Measurements from ENCODE around the gene SKP1. TPM values are rescaled to one million over a fixed set of nuclear protein-coding genes. Genes with fewer than 3 reads are reported as not detected.

The SKP1 gene
- polyA plus RNA-seq, 3 donors = 643 to 801 (median 714) TPM

DNA sequence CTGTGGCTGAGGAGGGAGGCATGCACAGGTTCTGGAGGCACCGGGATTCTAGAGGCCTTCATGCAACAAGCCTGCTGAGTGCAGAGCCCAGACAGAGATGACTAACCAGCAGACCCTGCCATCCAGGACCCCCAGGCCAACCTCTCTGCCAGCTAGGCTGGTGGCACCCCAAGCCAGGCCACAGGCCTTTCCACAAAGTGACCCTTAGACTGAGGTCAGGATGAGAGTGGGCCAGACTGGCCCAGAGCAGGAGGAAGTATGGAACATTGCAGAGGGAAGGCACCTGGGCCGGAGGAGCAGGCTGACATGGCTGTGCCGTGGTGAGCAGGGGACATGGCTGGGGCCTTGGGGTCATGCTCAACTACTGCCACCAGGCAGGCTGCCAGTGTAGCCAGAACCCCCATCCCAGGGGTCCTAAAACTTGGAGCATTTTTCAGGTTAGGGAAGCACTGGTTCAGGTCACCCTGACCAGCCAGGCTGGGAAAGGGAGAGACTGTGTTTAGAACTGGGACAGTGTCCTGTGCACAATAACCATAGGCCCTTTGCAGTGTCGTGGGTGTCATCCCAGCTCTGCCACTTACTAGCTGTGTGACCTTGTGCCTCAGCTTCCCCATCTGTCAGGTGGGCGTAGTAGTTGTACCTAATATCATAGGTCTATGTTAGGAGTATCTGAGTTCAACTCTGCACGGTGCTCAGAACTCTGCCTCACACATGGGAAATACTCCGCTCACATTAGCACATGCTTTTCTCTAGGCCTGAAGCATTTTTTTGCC lies 45.0 kb downstream of the SKP1 start:
- DNase-seq = no peak

DNA sequence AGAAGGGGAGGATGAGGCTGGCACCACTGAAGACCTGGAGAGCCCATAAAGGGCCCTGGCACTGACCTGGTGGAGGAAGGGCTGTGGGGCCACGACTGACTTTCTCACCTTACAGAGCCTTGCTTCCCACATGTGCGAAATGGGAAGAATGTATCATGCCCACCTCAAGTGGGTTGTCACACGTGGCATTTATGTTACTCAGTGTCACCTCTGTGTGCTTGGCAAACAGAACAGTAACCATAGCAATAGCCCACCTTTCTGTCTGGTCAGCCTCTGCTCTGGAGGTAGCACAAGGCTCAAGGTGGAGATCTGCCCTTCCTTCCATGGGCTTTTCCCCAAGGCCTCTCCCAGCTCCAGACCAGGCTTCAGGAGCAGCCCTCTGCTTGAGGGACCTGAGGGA lies 45.6 kb downstream of the SKP1 start:
- DNase-seq = no peak

GRCh38 chr5:134130239-134130945 lies 46.4 kb downstream of the SKP1 start:
- no peak for DNase-seq

GRCh38 chr5:134129411-134130238 lies 47.1 kb downstream of the SKP1 start:
- no peak for DNase-seq

DNA sequence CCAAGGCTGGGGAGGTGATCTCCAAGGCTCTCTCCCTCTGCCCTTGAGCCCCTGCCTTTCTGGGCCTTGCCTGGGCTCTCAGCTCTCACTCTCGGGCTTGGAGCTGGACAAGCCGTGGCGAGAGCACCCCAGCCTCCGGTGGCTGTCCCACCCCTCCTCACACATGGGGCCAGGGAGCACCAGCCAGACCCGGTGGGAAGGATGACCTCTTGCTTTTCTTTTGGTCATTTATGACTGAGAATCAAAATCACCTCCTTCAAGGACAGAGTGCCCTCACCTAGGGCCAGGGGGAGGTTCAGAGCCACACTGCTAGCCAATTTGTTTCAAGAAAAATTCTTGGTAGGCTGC lies 48.1 kb downstream of the SKP1 start:
- DNase-seq = no peak

GRCh38 chr5:134127988-134128647 lies 48.6 kb downstream of the SKP1 start:
- DNase-seq = no peak

- DNase-seq = no peak
Observed at GRCh38 chr5:134127376-134127861, 49.3 kb downstream of the SKP1 start.

DNA sequence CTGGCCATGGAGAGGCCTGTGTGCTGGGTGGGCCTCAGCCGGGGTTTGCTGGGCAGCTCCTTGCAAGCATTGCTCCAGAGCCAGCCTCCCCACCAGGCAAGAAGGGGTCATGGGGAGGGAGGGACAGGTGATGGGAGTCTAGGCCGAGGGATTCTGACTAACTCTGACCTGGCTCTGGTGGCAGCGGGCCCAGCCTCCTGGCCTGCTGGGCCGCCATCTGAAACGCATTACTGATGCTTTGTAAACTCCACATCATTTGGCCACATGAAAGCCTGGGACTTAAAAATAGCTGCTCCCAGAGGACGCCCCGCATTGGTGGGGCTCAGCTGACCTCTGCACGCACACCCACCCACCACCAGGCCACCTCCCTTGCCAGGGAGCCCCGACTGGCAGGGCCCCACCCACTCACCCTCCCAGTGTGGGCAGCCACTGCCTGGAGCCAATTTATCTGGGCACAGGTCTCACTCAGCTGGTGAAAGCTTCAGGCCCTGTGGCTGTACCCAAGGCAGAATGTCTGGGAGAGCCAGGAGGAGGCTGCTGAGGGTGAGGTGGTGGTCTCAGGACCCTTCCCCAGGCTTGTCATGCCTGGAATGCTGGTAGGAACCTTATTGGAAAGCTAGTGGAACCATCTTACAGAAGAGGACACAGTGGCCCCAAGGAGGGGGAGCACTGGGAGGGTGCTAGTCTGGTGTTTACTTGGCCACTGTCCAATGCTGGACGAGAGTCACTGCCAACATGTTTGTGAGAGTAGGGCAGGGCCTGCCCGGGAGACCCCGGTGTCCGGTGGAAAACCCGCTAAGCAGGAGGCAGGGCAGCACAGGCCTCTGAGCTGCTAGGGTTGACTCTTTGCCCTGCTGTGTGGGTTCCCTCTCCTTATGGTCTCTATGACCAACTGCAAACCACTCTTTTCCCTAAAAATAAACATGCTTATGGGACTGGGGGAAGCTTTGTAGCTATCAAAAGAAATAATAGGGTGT lies 51.4 kb downstream of the SKP1 start:
- DNase-seq = no peak

- no peak for DNase-seq
Observed at GRCh38 chr5:134124289-134125038, 52.3 kb downstream of the SKP1 start.

DNA sequence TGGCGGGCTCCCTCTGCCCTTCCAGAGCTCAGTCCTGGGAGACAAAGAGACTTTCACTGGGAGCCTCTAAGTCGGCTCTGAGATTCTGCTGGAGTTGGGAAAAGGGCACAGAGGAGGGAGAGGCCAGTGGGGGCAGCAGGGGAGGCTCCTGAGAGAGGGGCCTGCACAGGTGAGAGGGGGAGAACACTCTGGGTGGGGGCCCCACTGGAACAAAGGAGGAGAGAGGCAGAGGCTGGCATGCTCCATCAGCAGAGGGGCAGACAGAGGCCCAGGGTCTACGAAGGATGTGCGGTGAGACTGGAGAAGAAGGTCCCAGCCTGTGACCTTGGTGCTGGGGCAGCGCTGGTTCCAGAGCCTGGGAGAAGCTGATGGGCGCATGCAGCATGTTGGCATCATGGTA lies 53.4 kb downstream of the SKP1 start:
- no peak for DNase-seq

GRCh38 chr5:134122530-134122929 lies 54.2 kb downstream of the SKP1 start:
- no peak for DNase-seq

DNA sequence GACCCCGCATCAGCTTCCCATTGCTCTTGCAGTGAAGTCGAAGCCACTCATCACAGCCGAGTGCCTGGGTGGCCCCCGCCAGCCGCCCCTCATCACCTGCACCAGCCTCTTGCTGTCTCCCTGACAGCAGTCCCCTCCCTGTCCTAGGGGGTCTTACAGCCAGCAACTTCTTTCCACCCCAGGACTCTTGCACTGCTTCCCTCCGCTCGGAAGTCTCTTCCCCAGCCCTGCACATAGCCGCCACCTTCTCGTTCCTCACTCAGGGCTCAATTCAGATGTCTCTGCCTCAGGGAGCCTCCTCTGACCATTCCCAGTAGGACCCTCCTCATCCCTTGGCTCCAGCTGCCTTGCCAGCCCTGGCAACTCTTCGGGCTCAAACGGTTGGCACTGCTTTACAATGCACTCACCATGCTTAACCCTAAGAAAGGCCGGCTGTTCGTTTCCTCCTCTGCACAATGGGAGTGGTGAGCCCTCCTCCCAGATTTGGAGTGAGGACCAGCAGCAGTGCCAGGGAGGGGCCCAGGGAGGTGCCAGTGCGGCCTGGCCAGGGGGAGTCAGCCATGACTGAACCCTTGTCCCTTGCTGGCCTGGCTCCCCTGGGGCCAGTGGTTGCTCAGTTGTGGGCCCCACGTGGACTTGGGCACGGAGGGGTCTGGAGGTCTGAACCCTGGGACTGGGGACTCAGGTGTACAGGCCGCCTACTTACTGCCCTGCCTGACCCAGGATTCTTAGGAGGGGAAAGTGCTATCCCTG lies 56.2 kb downstream of the SKP1 start:
- DNase-seq = no peak

DNA sequence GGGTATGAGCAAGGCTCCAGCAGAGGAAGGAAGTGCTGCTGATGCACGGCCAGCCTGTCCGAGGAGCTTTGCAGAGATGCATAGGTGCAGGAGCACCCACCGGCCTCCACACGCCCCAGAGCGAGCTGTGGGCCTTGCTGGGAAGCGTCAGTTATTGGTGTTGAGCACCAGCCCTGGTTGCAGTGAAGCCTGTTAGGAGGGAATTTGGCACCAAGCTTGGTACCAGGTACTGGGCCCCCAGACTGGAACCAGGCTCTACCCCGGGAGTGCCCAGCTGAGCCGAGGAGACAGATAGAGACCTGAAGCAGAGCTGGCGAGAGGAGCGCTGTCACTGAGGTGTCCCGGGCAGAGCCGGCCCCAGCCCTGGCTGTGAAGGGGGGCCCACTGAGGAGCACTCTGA lies 57.0 kb downstream of the SKP1 start:
- DNase-seq = no peak

DNA sequence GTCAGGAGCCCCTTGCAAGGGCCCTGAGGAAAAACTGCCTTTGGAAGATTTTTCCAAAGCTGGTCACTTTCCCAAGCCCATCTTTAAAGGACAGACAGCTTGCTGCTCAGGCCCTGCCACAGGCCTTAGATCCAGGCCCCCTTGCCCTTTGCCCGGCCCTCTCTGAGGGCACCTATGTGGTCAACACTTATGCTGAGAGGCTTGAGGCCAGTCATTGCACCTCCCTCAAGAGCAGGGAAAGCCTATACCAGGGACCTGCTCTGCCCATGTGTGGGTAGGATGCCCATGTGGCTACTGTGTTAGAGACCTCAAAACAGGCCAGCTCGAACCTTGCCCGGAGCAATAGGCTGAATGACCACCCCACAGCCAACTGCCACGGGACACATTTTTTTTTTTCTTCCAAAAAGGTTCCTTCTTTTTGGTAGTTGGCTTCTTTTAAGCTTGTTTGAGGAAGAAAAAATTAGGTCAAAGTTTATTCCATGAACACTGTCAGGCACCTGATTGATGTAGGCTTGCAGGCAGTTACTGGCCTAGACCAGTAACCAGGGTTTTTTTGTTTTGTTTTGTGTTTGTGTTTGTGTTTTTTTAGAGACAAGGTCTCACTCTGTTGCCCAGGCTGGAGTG lies 58.4 kb downstream of the SKP1 start:
- DNase-seq = no peak

DNA sequence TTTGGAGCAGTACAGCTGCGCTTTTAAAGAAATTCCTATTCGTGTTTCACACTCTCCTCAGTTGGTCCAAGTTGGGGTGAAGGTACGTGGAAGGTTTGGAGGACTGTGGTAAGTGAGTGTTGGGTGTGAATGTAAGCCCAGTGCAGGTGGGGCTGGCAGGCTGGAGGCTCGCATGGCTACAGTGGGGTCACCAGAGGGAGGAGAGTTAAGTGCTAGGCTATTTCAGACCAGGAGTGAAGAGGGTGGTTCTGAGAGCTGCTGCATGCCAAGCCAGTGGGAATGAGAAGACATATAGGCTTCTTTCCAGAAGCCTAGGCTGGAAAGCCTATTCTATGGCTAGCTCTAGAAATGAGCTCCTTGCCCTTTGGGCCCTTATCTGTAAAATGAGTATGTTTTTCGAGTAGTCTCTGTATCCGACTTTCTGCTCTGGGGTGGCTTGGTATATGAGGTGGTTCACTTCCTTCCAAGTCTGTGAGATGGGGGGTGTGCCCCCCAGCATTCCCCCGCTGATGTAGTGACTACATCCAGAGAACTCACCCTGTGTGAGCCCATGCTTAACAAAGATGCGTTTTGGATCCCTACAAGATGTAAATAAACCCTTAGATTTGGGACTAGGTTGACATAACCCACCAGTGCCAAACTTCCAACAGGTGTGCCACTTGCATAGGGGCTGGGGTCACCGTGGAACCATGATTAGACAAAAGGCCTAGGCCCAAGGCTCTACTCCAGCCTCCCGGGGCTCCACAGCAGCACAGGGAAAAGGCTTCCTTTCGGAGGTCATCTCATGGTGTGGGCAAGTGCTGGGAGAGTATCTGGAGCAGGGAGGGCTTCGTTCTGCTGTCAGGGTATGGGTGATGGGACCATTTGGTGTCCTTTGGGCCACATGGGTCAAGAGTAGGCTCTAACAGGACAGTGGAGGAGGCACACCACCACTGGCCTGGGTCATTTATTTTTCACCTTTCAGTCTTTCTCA lies 59.7 kb downstream of the SKP1 start:
- DNase-seq = no peak

GRCh38 chr5:134116286-134116685 lies 60.5 kb downstream of the SKP1 start:
- no peak for DNase-seq

DNA sequence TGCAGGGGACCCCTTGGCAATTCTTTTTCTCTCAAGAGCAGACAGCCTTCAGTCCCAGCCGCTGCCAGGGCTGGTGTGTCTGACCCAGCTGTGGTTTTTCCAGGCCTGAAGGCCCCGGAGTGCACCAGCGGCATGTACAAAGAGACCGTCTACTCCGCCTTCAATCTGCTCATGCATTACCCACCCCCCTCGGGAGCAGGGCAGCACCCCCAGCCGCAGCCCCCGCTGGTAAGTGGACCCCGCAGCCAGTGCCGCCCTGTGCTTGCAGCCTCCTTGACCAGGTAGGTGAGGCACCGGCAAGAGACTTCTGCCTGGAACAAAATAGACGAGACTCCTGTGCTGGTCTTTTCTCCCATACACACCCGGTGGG lies 61.0 kb downstream of the SKP1 start:
- no peak for DNase-seq
